C4-2B (cell line): ENCODE data around the gene HRH1.

Source experiments
- ZFX ChIP-seq: fragments of 450-650 bp; IDR thresholded peaks from 2 replicates; pipeline ENCODE4 v1.6.1; 2017
- TF ChIP-seq, protein P1 (sequence below): fragments of 450-650 bp; conservative IDR thresholded peaks from 2 replicates; pipeline ENCODE4 v1.5.1; 2017; ENCODE audit warnings: mild to moderate bottlenecking

DNA sequence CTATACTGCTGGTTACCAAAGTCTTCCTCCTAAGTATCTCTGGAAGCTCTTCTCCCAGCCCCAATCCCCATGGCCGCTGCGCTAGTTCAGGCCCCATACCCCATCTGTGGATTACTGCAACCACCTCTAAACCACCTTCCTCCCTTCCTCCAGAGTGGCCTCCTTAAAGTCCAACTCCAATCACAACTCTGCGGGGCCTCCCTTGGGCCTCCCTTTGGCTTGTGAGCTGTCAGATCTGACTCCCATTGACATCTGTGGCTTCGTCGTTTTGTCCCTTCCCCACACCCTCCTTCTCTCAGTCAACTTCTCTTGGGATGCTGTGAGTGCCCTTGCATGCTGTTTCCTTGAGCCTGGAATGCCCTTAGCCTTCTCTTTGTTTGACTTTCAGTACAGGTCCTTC lies 9.3 kb upstream of the HRH1 start:
- TF ChIP-seq, protein P1, sequence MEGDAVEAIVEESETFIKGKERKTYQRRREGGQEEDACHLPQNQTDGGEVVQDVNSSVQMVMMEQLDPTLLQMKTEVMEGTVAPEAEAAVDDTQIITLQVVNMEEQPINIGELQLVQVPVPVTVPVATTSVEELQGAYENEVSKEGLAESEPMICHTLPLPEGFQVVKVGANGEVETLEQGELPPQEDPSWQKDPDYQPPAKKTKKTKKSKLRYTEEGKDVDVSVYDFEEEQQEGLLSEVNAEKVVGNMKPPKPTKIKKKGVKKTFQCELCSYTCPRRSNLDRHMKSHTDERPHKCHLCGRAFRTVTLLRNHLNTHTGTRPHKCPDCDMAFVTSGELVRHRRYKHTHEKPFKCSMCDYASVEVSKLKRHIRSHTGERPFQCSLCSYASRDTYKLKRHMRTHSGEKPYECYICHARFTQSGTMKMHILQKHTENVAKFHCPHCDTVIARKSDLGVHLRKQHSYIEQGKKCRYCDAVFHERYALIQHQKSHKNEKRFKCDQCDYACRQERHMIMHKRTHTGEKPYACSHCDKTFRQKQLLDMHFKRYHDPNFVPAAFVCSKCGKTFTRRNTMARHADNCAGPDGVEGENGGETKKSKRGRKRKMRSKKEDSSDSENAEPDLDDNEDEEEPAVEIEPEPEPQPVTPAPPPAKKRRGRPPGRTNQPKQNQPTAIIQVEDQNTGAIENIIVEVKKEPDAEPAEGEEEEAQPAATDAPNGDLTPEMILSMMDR, result no peak
- no peak for TF ChIP-seq ZFX
